HG03520 (cell line): ENCODE results near the gene GNG2.

ENCODE experiments used
- ATAC-seq: cut with Tn5 transposase; IDR thresholded peaks from one replicate; pipeline ENCODE4 v1.9.1; 2021; ENCODE audit warnings: mild to moderate bottlenecking, moderate library complexity; ENCODE audit not compliant: unreplicated experiment

GNG2 gene

GRCh38 chr14:51938137-51938536 lies 77.7 kb downstream of the GNG2 start:
- no peak for ATAC-seq

DNA sequence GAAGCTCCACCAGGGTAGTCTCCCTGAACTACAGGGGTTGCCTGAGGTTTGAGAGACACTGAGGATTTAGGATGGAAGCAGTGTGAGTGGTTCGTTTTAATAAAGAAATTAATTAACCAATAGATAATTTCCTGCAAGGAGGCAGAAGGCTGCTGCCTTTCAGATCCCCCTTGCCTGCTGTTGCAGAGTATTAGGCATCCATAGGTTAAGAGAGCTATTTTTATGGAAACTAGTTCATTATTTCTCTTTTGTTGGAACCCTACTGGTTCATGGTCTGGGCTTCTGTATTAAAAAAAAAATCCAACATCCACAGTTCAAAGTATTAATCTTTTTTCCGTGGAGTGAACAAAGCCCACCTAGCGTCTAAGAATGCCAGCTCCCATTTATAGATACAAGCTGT lies 78.4 kb downstream of the GNG2 start:
- ATAC-seq = no peak

DNA sequence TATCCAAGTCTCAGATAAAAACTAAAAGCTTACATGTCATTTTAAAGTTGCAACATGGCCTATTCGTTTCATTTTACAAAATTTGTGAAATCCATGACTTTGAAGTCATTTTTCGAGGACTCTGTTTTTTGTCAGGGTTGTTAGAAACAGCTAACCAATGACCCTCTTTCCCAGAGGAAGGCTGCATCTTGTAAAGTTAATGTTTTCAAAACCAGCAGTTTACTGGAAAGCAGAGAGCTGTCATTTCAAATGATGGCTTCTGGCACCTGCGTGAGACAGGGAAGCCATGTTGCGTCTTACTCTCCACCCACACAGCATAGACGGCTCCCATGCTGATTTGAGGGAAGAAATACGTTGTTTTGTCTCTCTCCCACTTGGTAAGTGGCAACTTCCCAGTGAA lies 78.8 kb downstream of the GNG2 start:
- no peak for ATAC-seq

GRCh38 chr14:51939755-51940301 lies 79.4 kb downstream of the GNG2 start:
- no peak for ATAC-seq

DNA sequence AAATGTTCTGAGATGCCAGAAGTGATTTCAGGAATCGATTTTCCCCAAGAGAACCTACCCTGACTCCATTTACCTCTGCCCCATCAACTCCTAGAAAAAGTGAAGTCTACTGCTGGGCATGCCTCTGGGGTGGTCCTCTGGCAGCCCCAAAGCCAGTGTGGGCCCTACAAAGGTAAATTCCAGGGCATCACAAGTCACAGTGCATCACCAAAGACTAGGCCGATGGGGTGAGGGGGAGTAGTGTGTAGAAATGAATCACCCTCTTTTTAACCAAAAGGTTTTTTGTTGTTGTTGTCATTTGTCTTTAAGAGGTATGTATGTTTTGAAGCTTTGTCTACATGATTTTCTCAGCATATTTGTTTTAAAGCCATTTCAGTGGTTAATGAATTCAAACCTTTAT lies 82.6 kb downstream of the GNG2 start:
- no peak for ATAC-seq

GRCh38 chr14:51950007-51950406 lies 89.6 kb downstream of the GNG2 start:
- ATAC-seq = no peak

DNA sequence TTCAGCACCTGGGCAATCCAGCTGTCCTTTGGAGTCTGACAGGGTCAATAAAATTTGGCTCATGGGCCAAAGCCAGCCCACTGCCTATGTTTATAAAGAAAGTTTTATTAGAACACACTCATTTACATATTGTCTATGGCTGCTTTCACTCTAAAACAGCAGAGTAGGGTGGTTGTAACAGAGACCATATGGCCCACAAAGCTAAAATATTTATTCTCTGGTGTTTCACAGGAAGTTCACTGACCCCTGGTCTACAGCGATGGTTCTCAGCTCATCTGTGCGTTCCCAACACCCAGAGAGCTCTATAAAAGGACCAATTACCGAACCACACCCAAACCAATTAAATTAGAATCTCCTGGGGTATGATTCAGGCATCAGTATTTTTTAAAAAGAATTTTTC lies 91.2 kb downstream of the GNG2 start:
- ATAC-seq = no peak

DNA sequence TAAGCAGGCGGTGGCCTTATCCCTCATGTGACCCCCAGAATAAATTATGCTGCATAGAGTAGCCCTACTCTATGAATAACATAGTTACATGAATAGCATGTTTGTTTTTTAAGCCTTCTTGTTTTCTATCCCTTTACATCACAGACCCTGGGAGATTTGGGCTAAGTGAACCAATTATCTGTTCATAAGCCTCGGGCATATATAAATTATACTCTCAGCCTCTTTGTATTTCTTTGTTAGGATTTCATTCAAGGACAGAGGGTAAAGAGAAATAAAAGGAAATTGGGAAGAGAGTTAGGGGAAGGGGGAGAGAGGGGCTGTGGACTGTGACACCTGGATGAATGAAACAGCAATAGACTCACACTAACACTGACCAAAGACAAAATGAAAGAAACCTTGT lies 93.6 kb downstream of the GNG2 start:
- no peak for ATAC-seq

DNA sequence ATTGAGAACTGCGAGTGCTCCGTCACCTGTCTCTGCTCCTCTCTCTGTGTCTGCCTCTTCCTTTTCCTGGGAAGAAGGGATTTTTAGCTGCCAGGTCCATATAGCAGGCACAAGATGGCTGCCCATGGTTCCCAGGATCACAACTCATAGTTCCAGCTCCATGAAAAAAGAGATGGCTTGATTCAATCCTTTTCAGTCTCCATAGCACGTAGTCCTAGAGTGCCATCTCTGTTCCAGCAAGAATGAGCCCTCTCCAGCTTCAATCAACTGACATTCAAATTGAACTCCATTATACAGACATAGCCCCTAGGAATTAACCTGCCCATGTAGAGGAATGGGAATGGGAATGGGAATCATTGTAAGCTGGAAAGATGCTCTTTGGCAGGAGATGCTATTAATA lies 94.2 kb downstream of the GNG2 start:
- no peak for ATAC-seq

- no peak for ATAC-seq
Observed at GRCh38 chr14:51957950-51958349, 97.5 kb downstream of the GNG2 start.

DNA sequence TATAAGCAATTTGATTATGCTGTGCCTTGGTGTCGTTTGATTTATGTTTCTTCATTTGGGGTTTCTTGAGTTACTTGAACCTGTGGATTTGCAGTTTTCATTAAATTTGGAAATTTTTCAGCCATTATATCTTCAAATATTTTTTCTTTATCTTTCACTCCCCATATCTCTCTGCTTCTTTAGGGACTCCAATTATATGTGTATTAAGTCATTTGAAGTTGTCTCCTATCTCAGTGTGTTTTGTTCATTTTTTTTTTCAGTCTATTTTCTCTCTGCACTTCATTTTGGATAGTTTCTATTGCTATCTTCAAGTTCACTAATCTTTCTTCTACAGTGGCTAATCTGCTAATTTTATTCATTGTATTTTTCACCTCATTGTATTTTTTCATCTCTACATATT lies 99.5 kb downstream of the GNG2 start:
- ATAC-seq = no peak

DNA sequence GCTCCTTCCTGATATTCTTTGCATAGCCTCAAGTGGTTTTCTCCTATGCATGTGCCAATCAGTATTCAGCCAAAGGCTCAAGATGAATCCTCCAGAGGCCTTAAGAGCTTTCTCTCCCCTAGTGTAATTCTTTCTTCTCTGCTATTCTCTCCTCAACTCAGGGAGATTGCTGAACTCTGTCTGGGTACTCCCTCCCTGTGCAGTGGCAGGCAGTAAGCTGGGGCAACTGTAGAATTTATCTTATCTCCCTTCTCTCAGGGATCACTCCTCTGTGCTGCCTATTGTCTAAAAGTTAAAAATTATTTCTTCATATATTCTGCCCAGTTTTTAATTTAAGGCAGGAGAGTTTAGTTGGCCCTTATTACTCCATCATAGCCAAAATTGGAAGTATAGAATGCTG lies 100.5 kb downstream of the GNG2 start:
- no peak for ATAC-seq

GRCh38 chr14:51962711-51963110 lies 102.3 kb downstream of the GNG2 start:
- no peak for ATAC-seq

- no peak for ATAC-seq
Observed at GRCh38 chr14:51963286-51963685, 102.9 kb downstream of the GNG2 start.

GRCh38 chr14:51967521-51967920 lies 107.1 kb downstream of the GNG2 start:
- no peak for ATAC-seq

GRCh38 chr14:51969852-51970540 lies 109.6 kb downstream of the GNG2 start:
- no peak for ATAC-seq

GRCh38 chr14:51972566-51972965 lies 112.2 kb downstream of the GNG2 start:
- no peak for ATAC-seq

GRCh38 chr14:51977075-51977474 lies 116.7 kb downstream of the GNG2 start:
- ATAC-seq = no peak

- ATAC-seq = no peak
Observed at GRCh38 chr14:51978681-51979085, 118.3 kb downstream of the GNG2 start.

DNA sequence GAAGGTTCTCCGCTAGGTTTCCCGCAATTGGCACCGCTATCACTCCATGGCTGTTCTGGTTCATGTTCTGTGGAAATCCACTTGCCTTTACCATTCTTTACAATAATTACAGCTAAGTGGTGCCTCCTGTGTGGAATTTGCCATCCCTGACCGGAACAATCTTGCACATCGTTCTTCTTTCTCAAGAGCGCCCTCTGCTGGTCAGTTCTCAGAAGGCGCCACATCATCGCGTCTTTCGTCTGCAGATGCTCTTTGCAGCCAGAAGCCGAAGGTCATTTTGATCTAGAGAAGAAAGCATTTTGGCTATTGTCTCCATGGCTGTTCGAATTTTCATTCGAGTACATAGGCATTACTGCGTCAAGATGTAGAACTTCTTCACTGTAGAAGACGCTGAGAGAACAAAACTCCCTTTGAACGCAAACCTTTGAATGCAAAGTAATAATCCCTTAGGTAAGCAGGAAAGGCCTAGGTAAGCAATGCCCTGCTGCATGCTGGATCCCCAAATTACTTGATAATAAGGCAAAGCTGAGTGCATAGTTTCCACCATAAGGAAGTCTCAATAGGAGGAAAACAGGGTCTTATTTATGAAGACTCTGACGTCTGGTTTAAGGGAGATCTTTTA lies 118.8 kb downstream of the GNG2 start:
- no peak for ATAC-seq

DNA sequence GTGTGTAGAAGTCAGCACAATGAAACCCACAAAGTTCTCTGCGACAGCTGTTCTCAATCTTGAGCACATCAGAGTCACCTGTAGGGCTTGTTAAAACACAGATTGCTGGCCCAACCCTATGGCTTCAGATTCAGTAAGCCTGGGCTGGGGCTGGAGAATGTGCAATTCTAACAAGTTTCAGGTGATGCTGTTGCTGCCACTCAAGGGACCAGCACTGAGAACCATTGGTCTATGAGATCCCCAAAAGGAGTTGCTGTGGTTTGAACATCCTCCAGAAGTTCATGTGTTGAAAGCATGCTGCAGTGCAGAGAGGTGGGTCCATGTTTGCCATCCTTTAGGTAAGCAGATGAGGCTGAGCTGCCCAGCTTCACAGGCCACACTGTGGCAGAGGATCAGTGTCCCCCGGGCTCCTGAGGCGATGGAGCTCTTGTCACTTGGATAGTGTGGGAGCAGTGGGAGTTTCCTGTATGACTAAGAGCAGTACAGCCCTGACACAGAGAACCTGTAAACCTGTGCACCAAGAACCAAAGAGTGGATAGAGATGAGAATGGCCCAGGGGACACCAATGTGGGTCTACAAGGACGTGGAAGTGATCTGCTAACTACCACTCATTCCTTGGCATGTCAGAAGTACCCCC lies 120.9 kb downstream of the GNG2 start:
- ATAC-seq = no peak

DNA sequence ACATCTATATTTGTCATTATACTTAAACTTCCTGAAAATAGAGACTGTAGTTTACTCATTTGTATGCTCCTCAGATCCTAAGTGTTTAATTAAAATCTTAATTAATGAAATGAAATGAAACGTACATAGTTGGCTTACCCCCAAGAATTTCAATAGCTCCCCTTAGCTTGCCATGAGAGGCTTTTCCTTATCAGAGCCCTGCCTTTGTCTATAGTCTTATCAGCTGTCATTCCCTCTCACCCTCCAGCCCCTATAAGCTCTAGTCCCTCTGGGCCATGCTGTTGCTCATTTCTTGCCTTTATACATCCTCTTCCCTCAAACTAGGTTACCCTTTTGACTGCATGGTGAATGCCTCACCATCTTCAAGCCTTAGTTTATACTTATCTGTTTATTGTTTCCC lies 127.8 kb downstream of the GNG2 start:
- no peak for ATAC-seq
